ENCODE measurements around the gene SLC2A2.

Gene SLC2A2

GRCh38 chr3:171026597-171027293 is at the start of gene SLC2A2:
Gene SLC2A2, minus strand, starts transcription at chr3:171026720. Its CDS starts 50 bp downstream, at chr3:171026670.
- DNase-seq (ENCODE audit: low spot score) = no peak

- DNase-seq (ENCODE audit: low spot score) = no peak
Observed at GRCh38 chr3:171072432-171072831, 45.9 kb upstream of the SLC2A2 start.

- DNase-seq (ENCODE audit: low spot score) = no peak
Observed at GRCh38 chr3:171068658-171069057, 42.1 kb upstream of the SLC2A2 start.

- DNase-seq (ENCODE audit: low spot score) = no peak
Observed at GRCh38 chr3:171066206-171066605, 39.7 kb upstream of the SLC2A2 start.

DNA sequence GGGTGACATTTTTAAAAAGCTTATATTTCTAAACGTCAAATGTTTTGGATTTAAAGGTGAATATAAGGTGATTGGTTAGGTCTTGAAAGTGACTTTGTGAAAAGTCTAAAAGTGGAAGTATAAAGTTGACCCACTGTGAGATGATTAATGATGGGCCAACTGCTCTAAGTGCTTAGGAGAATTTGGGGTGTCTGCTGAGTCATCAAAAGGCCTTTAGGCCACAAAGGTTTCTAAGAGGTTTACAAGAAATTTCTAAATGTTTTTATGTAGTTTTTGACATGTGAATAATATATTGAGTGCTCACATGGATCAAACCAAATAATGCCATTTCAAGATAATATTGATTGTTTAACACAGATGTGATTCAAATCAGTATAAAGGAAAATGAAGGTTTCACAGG is 39.2 kb upstream of the SLC2A2 start:
- no peak for DNase-seq (ENCODE audit: low spot score)

DNA sequence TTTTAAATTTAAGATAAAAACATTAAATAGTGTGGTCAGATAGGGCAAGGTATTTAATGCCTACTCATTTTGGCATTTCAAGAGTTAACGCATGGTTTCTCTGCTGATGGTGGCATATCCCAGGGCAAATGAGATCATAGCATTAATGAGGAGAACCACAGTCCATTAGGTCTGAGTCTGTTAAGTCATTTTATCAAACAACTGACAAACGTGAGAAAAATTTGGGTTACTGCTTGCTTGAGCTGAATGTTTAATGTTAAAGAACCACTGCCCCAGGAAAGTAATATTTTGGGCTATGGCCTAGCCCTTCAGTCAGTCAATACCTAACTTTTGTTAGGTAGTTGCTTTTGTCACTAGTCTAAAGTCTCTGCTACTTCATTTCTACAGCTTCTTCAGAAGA is 37.9 kb upstream of the SLC2A2 start:
- DNase-seq (ENCODE audit: low spot score) = no peak

- DNase-seq (ENCODE audit: low spot score) = no peak
Observed at GRCh38 chr3:171061749-171062148, 35.2 kb upstream of the SLC2A2 start.

GRCh38 chr3:171059978-171060377 is 33.5 kb upstream of the SLC2A2 start:
- no peak for DNase-seq (ENCODE audit: low spot score)

DNA sequence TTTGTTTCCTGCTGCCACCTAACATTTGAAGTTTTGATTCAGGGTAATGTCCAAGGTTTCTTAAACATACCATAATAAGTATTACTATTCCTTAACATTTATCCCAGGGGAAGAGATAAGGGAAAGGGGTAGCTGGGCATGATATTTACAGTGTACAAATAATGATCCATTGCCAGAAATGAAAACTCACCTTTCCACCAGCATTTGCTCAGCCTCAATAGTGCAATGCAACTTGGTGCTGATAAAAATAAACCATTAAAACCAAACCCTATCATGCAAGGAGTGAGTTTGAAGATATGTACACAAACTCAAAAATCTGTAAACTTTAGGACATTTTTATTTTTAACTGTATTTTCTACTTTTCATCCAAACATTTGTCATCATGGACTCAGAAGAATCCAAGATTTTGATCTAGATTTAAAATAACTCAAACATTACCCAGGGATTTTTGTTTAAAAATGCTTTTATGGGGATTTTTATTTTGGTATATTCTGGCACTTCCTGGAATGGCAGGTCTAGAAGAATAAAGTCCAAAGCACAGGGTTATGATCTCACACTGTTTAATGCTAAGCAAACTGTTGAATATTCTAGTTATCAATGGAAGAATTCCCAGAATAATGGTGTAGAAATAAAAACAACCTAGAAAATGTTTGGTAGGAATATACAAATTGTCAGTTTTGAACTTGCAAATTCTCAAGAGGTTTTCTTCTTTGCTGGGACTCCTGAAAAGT is 32.5 kb upstream of the SLC2A2 start:
- DNase-seq (ENCODE audit: low spot score) = no peak

DNA sequence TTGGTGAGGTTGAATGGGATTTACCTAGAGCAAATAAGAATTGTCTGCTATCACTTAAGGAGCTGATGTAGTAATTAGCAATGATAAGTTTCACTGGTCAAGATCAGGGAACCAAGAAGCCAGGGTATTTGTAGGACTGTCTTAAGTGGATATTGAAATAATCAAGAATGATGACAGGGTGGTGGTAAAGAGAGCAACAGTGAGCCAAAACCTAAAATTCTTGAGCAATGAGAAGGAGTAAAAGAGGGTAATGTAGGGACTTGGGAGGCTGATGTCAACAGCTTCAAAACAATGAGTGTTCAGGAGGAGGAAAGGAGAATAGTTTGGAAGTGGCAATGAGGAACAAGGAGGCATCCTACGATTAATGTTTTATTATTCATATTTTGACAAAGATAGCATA is 31.5 kb upstream of the SLC2A2 start:
- DNase-seq (ENCODE audit: low spot score) = no peak

- DNase-seq (ENCODE audit: low spot score) = no peak
Observed at GRCh38 chr3:171057072-171057471, 30.6 kb upstream of the SLC2A2 start.

DNA sequence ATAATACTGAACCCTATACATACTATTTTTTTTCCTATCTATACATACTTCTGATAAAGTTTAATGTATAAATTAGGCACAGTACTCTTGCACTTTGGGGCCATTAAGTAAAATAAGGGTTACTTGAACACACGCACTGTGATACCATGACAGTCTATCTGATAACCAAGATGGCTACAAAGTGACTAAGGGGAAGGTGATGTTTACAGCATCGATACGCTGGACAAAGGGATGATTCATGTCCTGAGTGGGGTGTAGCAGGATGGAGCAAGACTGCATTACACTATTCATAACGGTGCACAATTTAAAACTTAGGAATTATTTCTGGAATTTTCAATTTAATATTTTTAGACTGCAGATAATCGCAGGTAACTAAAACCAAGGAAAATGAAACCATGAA is 30.0 kb upstream of the SLC2A2 start:
- no peak for DNase-seq (ENCODE audit: low spot score)

GRCh38 chr3:171055336-171056178 is 29.0 kb upstream of the SLC2A2 start:
- DNase-seq (ENCODE audit: low spot score) = no peak

GRCh38 chr3:171054921-171055320 is 28.4 kb upstream of the SLC2A2 start:
- no peak for DNase-seq (ENCODE audit: low spot score)

DNA sequence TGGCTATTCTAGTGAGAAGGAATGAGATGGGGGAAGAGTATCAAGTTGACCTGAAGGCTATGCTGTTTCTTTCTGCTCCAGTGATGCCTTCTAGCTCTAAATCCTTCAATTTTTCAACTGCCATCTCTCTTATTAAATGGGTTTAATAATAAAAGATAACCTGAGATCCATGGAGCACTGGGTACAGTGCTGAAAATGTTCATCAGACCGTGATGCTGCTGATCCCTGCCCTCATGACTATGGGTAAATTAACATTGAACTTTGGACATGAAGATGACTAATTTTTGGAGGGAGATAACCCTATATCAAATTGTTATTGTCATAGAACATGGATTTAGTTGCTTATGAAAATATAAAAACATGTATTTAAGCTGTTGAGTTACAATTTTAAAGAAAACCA is 27.7 kb upstream of the SLC2A2 start:
- no peak for DNase-seq (ENCODE audit: low spot score)

DNA sequence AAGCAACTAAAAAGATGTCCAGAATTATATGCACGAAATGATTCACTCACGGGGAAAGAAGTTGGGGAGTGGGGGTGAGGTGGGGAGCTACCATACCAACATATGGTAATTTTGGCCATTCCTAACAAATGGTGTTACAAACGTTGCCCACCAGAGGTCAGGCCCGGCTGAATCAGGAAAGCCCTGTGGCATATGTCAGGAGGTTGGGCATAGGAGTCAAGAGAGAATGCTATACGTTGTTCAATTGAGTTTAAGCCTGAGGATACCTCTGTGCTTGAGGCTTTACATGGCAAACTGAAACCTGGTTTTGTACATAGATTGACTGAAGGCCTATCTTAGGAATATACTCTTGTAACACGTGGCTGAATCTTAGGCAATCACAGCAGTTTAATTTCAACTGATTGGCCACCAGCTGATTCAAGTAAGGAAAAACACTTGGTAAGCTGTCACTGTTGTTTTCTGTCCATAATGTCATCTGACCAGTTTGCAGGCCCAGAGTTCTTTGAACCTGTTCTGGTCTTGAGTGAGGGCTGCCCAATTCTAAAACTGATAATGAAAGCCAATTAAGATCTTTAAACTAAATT is 23.4 kb upstream of the SLC2A2 start:
- DNase-seq (ENCODE audit: low spot score) = peak; percentile 72

DNA sequence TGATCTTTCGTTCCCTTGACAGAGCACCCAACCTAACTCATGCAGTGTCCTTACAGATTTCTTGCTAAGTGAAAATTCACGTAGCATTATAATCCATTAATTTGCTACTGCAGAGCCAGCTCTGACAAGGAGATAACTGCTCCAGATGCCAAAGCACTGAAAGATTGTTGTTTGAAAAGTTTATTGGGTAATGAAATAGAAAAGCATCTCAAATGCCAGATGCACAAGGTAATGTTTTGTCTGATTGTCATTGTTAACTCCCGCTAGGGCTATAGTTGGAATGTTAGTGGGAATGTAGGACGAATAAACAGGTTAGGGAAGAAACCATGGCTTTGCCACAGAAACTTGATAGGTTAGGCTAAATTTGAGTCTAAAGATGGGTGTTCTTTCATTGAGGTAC is 20.2 kb upstream of the SLC2A2 start:
- no peak for DNase-seq (ENCODE audit: low spot score)

DNA sequence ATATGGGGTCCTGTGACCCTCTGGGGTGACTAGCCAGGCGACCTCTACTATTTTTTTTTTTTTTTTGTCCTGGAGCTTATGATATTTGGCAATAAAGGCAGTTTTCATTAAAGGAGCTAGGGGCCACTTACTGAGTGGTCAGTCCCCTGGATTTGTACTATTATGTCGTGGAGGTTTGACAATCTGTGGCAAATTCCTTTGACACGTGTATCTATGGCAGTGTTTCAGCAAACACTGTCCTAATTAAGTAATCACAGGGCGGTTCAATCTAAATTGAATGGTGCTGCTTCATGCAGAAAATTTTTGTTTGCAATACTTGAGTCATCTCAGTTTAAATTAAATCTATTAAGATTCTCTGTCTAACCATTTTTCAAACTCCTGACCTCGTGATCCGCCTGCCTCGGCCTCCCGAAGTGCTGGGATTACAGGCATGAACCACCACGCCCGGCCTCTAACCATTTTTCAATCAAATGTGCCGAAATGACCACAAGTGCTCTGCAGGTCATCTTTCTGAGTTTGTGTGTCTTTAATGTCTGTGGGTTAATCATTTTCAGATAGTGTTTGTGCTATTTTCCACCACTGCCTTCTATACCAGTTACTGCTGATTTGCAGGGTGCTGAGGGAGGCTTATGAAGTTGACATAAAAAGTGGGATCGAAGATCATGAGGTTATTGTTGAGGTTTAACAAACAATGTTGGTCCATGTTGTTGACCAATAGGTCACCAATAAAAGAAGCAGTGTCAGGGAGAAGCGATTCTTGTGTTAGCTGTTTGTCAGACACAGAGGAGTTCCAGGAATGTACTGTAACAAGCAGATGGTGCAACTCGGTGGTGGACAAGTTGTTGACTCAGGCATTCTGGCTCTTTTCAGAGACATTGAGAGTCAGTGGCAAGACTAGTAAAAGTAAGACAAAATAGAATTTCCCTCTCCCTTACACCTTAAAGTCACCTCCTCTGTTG is 18.6 kb upstream of the SLC2A2 start:
- DNase-seq (ENCODE audit: low spot score) = no peak

GRCh38 chr3:171044384-171044783 is 17.9 kb upstream of the SLC2A2 start:
- no peak for DNase-seq (ENCODE audit: low spot score)

DNA sequence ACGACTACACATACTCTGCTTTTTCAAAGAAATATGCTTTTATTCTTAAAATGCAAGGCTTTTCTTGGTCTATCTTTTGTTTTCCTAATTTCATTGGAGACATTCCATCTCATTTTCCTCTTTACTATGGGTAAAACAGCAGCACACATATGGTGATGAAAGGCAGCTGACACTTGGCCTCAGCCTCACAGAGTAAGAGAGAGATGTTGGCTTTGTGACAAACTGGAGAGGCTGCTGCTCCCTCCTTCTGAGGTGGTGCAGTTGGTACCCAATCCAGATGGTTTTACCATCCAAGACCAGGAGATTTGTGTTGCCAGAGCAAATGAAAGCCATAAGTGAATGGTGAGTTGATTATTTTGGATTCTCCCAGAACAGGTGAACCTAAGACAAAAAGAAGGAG is 13.2 kb upstream of the SLC2A2 start:
- no peak for DNase-seq (ENCODE audit: low spot score)

GRCh38 chr3:171038342-171038741 is 11.8 kb upstream of the SLC2A2 start:
- no peak for DNase-seq (ENCODE audit: low spot score)

All from D341Med (cell line).